Middle frontal gyrus (tissue), 1 donor: Measurements from ENCODE around the gene LTK.

Experiments
- DNase-seq: peaks from one replicate; pipeline ENCODE4 v3.0.0-alpha.2; 2015; ENCODE audit warnings: low spot score; ENCODE audit errors: extremely low spot score

The LTK gene

GRCh38 chr15:41499109-41499851 lies 14.3 kb downstream of the LTK start:
- no peak for DNase-seq

DNA sequence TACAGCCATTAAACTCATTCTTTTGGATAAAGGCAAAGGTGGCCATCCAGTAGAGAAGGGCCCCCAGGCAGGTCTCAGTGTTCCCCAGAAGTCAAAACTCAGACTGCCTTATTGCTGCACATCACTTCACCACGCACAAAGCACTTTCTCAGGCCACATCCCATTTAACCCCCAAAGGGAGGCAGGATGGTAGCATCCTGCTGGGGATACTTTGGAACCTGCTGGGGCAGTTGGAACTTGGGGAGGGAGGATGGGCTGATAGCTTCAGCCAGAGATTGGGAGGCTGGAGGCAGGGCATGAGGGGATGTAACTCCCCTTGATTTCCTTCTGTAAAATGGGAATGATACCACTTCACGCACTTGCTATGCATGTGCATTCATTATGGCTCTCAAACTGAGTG lies 15.0 kb downstream of the LTK start:
- DNase-seq, result no peak

GRCh38 chr15:41495736-41496599 lies 17.7 kb downstream of the LTK start:
- no peak for DNase-seq

- no peak for DNase-seq
Measured at GRCh38 chr15:41494922-41495735, 18.5 kb downstream of the LTK start.

DNA sequence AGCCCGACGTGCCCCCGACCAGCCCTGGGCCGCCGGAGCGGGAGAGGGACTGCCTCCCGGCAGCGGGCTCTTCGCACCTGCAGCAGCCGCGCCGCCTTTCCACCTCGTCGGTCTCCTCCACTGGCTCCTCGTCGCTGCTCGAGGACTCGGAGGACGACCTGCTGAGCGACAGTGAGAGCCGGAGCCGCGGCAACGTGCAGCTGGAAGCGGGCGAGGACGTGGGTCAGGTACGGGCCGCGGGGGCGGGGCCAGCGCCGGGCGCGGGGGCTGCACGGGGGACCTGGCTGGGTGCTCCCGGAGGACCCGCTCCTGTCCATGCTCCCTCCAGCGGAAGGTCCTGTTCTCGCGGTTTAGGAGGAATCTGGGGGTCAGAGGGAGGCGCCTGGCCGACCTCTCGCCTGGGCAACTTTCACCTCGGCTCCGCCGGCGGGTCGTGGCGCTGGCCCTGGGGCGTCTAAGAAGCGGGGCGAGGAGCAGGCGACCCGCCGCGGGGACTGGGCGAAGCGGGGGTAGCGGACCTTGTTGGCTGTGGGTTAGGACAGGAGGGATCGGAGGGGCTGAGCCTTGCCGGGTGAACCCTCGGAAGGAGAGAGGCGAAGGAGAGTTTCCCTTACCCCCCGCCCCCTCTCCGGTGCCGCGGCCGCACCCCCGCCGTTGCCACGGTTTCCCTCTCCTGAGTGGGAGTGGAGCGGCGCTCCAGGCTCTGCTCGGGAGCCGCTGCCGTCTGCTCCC lies 19.3 kb downstream of the LTK start:
- no peak for DNase-seq

- no peak for DNase-seq
Measured at GRCh38 chr15:41493902-41494189, 19.8 kb downstream of the LTK start.

DNA sequence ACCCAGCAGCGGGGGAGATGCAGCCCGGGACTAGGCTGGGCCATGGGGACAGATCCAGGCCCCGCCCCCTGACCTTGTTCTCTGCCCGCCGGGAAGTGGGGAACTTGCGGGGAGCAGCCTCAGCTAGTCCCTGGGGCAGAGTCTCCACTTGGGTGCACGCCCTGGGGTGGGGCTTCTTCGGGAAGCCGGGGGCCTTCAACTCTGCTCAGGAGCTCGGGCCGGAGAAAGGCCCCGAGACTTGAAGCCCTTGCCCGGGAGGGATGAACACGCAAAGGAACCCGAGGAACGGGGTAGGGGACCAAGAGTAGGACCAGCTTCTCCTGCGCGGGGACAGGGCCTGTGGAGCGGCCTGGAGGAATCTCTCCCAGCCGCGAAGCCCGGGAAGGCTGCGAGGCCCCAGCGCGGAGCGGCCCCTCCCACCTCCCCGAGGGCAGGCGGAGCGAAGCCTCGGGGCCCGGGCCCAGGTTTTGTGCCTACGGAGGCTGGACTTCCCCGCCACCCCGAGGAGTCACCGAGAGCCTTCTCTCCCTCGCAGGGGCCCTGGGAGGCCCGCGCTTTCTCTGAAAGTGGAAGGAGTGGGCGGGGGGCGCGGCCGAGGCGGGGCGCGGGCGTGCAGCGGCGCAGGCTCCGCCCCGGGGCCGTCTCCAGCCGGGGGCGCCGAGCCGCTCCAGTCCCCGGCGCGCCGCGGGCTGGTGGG lies 20.3 kb downstream of the LTK start, which contains the start of gene ITPKA:
ITPKA (plus strand) TSS at position 670 of the 697 bp plus-strand sequence. CDS start 54 bp downstream, outside the sequence.
- no peak for DNase-seq

DNA sequence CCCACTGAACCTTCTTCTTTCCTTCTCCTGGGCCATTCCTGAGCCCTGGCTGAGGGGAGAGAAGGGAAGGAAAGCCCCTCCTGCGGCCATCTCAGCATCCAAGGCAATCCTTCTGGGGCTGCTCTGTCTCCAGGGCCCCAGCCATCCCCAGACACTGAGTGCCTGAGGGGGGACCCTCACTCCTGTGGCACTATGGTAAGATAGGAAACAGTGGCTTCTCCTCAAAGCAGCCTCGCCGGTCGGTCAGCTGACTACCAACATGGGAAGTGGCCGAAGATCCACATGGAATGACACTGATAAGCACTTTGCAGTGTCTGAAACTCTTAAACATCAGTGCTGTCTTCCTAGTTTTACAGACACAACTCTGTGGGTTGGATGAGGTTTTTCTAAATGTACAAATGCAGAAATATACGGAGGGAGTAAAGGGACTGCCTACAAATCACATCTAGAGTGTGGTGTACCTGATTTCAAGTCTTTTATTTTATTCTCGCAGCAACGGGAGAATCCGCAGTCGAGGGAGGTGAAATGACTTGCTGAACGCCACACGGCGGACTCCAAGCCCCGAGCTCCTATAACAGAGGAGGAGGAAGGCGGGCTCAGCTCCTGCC lies 20.9 kb downstream of the LTK start:
- DNase-seq, result no peak

DNA sequence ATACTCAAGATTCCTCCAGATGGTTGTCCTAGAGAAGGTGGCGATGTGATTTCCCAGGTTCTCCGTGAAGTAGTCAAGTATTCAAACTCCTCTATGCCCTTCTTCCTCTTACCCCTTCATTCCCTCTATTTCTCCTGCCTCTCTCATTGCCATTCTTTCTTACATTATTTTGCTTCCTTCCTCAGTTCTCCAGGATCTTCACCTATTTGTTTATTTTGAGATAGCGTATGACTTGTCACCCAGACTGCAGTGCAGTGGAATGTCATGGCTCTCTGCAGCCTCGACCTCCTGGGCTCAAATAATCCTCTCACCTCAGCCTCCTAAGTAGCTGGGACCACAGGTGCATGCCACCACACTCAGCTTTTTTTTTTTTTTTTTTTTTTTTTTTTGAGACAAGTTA lies 21.7 kb downstream of the LTK start:
- DNase-seq, result no peak

DNA sequence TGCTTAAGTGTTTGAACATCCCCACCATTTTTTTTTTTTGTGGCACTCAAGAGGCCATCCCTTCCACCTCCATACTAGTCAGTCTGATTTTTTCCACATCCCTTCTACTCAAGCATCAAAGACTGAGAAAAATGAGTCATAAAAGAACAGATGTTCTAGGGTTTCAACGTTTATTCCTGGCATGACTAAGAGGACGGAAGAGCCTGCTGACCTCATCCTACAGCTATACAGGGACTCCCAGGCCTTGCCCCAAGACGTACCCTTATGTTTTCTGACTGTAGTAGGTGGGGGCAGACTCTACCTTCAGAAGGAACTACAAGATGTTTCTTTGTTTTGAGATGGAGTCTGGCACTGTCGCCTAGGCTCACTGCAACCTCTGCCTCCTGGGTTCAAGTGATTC lies 23.3 kb downstream of the LTK start:
- DNase-seq, result no peak

- DNase-seq, result no peak
Measured at GRCh38 chr15:41489641-41490040, 24.0 kb downstream of the LTK start.

- no peak for DNase-seq
Measured at GRCh38 chr15:41487802-41488201, 25.8 kb downstream of the LTK start.

DNA sequence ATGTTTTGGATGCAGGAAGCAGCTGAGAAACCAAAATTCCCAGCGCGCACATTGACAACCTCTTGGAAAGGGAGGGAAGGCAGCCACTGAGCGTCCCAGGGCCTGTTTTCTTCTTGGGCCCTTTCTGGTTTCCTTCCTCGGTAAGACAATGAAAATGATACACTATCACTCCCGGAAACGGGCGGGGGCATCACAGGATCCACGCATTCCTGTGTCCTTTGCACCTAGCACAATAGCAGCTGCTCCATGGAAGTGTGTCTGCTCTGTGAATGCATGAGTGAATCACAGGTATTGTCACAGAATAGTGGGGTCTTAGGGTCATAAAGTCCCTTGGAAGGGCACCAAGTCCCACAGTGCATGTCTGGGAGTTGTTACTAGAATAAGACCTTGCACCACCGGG lies 26.2 kb downstream of the LTK start:
- DNase-seq, result no peak

GRCh38 chr15:41486286-41486685 lies 27.3 kb downstream of the LTK start:
- DNase-seq, result no peak

- no peak for DNase-seq
Measured at GRCh38 chr15:41484937-41485625, 28.5 kb downstream of the LTK start.

DNA sequence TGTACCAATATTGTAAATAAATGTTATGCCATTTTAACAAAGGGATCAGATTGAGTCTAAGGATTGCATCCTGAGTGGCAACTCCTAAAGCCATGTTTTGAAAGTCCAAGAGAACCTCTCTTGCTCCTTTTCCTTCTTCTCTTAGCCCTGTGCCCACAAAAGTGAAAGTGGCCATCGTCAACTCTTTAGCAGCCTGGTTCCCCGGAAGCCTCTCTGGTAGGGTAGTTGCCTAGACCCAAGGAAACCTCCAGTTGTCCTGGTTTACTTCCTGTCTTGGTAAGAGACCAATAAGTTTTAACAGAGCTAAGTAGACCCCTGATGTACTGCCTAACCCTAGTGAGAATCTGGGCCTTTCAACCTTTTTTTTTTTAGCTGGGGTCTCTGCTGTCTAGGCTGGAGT lies 30.1 kb downstream of the LTK start:
- no peak for DNase-seq

DNA sequence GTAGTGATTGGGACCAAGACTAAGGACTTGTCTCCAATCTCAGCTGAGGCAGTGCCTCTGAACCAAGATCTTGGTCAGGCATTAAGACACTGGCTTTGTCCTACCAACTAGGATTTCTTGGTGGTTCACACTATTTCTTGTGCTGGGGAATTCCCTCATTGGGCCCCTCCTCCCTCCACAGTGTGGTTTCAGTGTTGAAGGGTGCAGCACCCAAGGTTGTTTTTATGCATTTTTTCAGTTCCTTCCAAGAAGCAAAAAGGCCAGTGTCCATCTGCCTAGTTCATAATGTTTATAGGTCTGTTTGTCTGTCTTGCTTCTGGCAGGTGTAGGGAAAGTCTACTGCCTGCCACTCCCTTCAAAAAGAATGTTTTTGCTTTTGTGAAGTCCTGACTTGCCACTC lies 30.5 kb downstream of the LTK start:
- DNase-seq, result no peak

DNA sequence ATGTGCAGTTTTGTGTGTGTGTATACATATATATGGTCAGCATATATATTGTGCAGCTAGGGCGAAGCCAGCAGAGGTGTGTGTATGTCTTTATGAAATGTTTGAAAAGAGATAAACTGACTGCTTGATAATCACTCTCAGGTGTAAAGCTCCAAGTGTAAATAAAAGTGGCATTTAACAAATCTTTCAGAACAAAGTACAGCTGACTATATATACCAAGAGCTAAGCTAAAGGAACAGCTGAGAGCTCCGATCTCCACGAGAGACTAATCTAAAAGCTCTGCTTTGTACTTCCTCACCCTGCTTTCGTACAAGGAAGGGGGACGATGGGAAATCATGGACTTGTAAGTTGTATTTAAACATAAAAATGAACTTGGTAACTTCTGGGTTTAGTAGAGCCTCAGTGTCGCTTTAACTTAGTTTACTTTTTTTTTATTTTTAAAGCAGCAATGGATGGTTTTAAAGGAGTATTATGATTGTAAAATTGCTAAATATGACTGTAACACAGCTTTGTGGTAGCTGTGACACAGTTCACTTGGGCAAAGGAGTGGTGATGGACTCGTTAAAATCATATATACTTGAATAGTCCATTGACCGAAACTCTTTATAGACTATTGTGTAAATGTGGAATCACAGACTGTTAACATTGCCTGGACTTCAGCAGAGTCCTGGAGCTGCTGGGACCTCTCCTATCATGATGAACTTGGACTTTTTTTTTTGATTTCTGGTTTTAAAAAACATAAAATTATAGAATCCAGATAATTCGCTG lies 31.3 kb downstream of the LTK start:
- no peak for DNase-seq
